HepG2 (cell line): ENCODE measurements around the gene PEX7. TPM values are rescaled to one million over a fixed set of nuclear protein-coding genes. Genes with fewer than 3 reads are reported as not detected.

Source experiments
- ATAC-seq: fragments of 200-7000 bp; cut with Tn5 transposase; 3 replicates; pipeline ENCODE4 v1.9.1; 2020; ENCODE audit warnings: mild to moderate bottlenecking, moderate library complexity
- BruUV-seq: library from RNA; stranded (reverse); fragments of 400-500 nt; replicated peaks from 2 replicates; lab custom pipeline; 2021; lab: Mats Ljungman, UMichigan
- CTCF ChIA-PET: fragments of 300-600 bp; formaldehyde crosslinking; extraction: SDS; loops from one replicate; lab custom pipeline; 2021; ENCODE audit warnings: low total read pairs, inconsistent platforms, low intra/inter-chr PET ratio; lab: Yijun Ruan, JAX
- POLR2A ChIA-PET: fragments of 350-600 bp; sonication (Branson Sonifier 250); formaldehyde crosslinking; loops from one replicate; lab custom pipeline; 2020; ENCODE audit warnings: antibody characterized with exemption, inconsistent platforms; lab: Yijun Ruan, JAX
- DNase-seq: peaks from one replicate; pipeline ENCODE4 v3.0.0-alpha.2; 2015; ENCODE audit warnings: low spot score
- FAIRE-seq: peaks from 3 replicates; lab custom pipeline; 2011; peaks lifted over from hg19 to GRCh38; lab: Jason Lieb, UNC
- H2AFZ ChIP-seq: one replicate; pipeline ENCODE4 v1.6.1; 2011; ENCODE audit warnings: low read length, inconsistent platforms
- H3K27ac ChIP-seq: fragments of 300-600 bp; 3 replicates; pipeline ENCODE4 v1.8.0; 2011; ENCODE audit warnings: mixed run types, mild to moderate bottlenecking, mixed read lengths, low read length, inconsistent platforms; ENCODE audit not compliant: insufficient read depth; ENCODE audit errors: extremely low read length
- H3K27me3 ChIP-seq, 2 experiments: fragments of 200-600 bp in 1 of 2; 2 replicates in 1 of 2; 3 replicates in 1 of 2; pipeline versions ENCODE4 v1.6.0 to v1.8.0; 2011; ENCODE audit warnings: low read length in 2 of 2, mild to moderate bottlenecking in 2 of 2, moderate library complexity in 2 of 2, inconsistent platforms in 1 of 2; ENCODE audit not compliant: insufficient read depth in 2 of 2, control insufficient read depth in 1 of 2
- H3K36me3 ChIP-seq, 2 experiments: fragments of 200-600 bp in 1 of 2; replicated peaks in 1 of 2; 2 replicates in 1 of 2; 3 replicates in 1 of 2; pipeline versions ENCODE4 v1.5.1 to v1.8.0; 2011; ENCODE audit warnings: low read length in 2 of 2, inconsistent platforms in 1 of 2; ENCODE audit not compliant: insufficient read depth in 2 of 2, control insufficient read depth in 1 of 2
- H3K4me1 ChIP-seq: 2 replicates; pipeline ENCODE4 v1.5.1; 2012; ENCODE audit warnings: low read length, inconsistent platforms; ENCODE audit not compliant: insufficient read depth
- H3K4me2 ChIP-seq: 2 replicates; pipeline ENCODE4 v1.6.0; 2011; ENCODE audit warnings: low read depth, low read length, inconsistent platforms
- H3K4me3 ChIP-seq, 3 experiments: fragments of 200-600 bp in 1 of 3; sonication (generic), shearing (Covaris generic) in 1 of 3; replicated peaks in 1 of 3; 2 replicates each; pipeline ENCODE4 v1.5.1; 2011 to 2016; ENCODE audit warnings: low read length in 3 of 3, inconsistent platforms in 2 of 3, low read depth in 2 of 3, mild to moderate bottlenecking in 2 of 3, control low read depth in 1 of 3, mixed read lengths in 1 of 3; ENCODE audit not compliant: insufficient read depth in 1 of 3
- H3K79me2 ChIP-seq: one replicate; pipeline ENCODE4 v1.6.1; 2011; ENCODE audit warnings: low read length, inconsistent platforms; ENCODE audit not compliant: insufficient read depth
- H3K9ac ChIP-seq: 2 replicates; pipeline ENCODE4 v1.6.0; 2011; ENCODE audit warnings: mild to moderate bottlenecking, low read depth, low read length, inconsistent platforms; ENCODE audit not compliant: insufficient read depth
- H3K9me3 ChIP-seq: 2 replicates; pipeline ENCODE4 v1.5.1; 2012; ENCODE audit warnings: mild to moderate bottlenecking, low read length
- H4K20me1 ChIP-seq: 2 replicates; pipeline ENCODE4 v1.6.0; 2011; ENCODE audit warnings: inconsistent platforms, mild to moderate bottlenecking, low read length, moderate library complexity; ENCODE audit not compliant: insufficient read depth
- ADNP ChIP-seq: sonication (generic); formaldehyde crosslinking; IDR thresholded peaks from 2 replicates; pipeline ENCODE4 v1.4.0; 2020; ENCODE audit warnings: missing genetic modification reagents
- AGO1 ChIP-seq: fragments of 200-400 bp; formaldehyde crosslinking; IDR thresholded peaks from 2 replicates; pipeline ENCODE4 v1.6.1; 2017; ENCODE audit warnings: mild to moderate bottlenecking, low read depth, low read length, moderate library complexity; ENCODE audit not compliant: poor library complexity, severe bottlenecking
- ATM ChIP-seq: fragments of 450-650 bp; IDR thresholded peaks from 2 replicates; pipeline ENCODE4 v1.7.1; 2017; ENCODE audit warnings: mild to moderate bottlenecking, borderline replicate concordance
- E2F5 ChIP-seq: sonication (generic); formaldehyde crosslinking; conservative IDR thresholded peaks from 2 replicates; pipeline ENCODE4 v1.4.0; 2020; ENCODE audit warnings: missing genetic modification reagents
- HNF4A ChIP-seq: sonication (generic); formaldehyde crosslinking; IDR thresholded peaks from 2 replicates; pipeline ENCODE4 v1.4.0; 2020; ENCODE audit warnings: missing genetic modification reagents
- HNF4G ChIP-seq, 2 experiments: sonication (generic) in 1 of 2; formaldehyde crosslinking in 1 of 2; IDR thresholded peaks; 2 replicates each; pipeline versions ENCODE4 v1.4.0 to v1.6.1; 2011 to 2020; ENCODE audit warnings: borderline replicate concordance in 2 of 2, low read depth in 2 of 2, mild to moderate bottlenecking in 2 of 2, low read length in 1 of 2, missing genetic modification reagents in 1 of 2, moderate library complexity in 1 of 2
- ISL2 ChIP-seq: sonication (generic); formaldehyde crosslinking; IDR thresholded peaks from 2 replicates; pipeline ENCODE4 v1.5.0; 2020; ENCODE audit warnings: missing genetic modification reagents
- KDM3A ChIP-seq: IDR thresholded peaks from 2 replicates; pipeline ENCODE4 v1.6.1; 2018; ENCODE audit warnings: low read depth, missing compliant biosample characterization
- KLF11 ChIP-seq: IDR thresholded peaks from 2 replicates; pipeline ENCODE4 v1.6.1; 2016; ENCODE audit warnings: missing compliant biosample characterization
- ZFP36L1 ChIP-seq: sonication (generic); formaldehyde crosslinking; IDR thresholded peaks from 2 replicates; pipeline ENCODE4 v1.8.0; 2022; ENCODE audit warnings: mild to moderate bottlenecking, missing genetic modification reagents, moderate library complexity
- ZFP62 ChIP-seq: sonication (generic); formaldehyde crosslinking; IDR thresholded peaks from 2 replicates; pipeline ENCODE4 v1.4.0; 2020; ENCODE audit warnings: missing genetic modification reagents
- ZNF598 ChIP-seq: sonication (generic); formaldehyde crosslinking; IDR thresholded peaks from 2 replicates; pipeline ENCODE4 v1.5.1; 2020; ENCODE audit warnings: mild to moderate bottlenecking, missing genetic modification reagents, borderline replicate concordance
- ZNF605 ChIP-seq: sonication (generic); formaldehyde crosslinking; IDR thresholded peaks from 2 replicates; pipeline ENCODE4 v1.8.0; 2022; ENCODE audit warnings: mild to moderate bottlenecking, missing genetic modification reagents
- ZNF609 ChIP-seq: sonication (generic); formaldehyde crosslinking; IDR thresholded peaks from 2 replicates; pipeline ENCODE4 v1.4.0; 2020; ENCODE audit warnings: mild to moderate bottlenecking, missing genetic modification reagents, borderline replicate concordance
- ZNF780A ChIP-seq: sonication (generic); formaldehyde crosslinking; IDR thresholded peaks from 2 replicates; pipeline ENCODE4 v1.8.0; 2022; ENCODE audit warnings: mild to moderate bottlenecking, missing genetic modification reagents, moderate library complexity
- WGBS: methylation state at CpG from one replicate; pipeline ENCODE4 v1.1.6; 2017; ENCODE audit warnings: low lambda C conversion rate; 5-methylcytosine and 5-hydroxymethylcytosine counted together
- in situ Hi-C: cut with HindIII; loops from 2 replicates; pipeline ENCODE4 v1.10.0; 2017; ENCODE audit warnings: low pct_unique_long_range_greater_than_20kb; ENCODE audit not compliant: extremely low pct_ligation_motif_present
- intact Hi-C: fragments of 100-400 bp; cut with micrococcal nuclease; formaldehyde crosslinking; loops from one replicate; pipeline ENCODE4 v1.10.0; 2022; ENCODE audit not compliant: unreplicated experiment
- polyA plus RNA-seq, 8 experiments: library from polyadenylated mRNA; depleted of rRNA in 3 of 8; stranded (reverse) in 7 of 8; unstranded in 1 of 8; fragments of >200 nt; fragmentation: Illumina TruSeq in 4 of 8; extraction: Trizol in 4 of 8; gene quantifications; 2 replicates each; pipeline versions ENCODE4 v1.2.1 to v1.2.3, GENCODE V29; 2011 to 2016; ENCODE audit warnings: low read depth in 4 of 8, missing spikeins in 1 of 8, mixed read lengths in 1 of 8; ENCODE audit not compliant: insufficient read depth in 1 of 8
- total RNA-seq, 5 experiments: library from RNA; depleted of rRNA; stranded (reverse); fragments of >200 nt; fragmentation: Illumina TruSeq; extraction: Trizol; gene quantifications; 2 replicates each; pipeline ENCODE4 v1.2.3, GENCODE V29; 2016; ENCODE audit warnings: low read depth in 1 of 5

PEX7 gene
- total and polyA plus RNA-seq, 2 of the 13 experiments (the other 11 are each of a cell fraction or from before 2014, with no cell fraction given) = 0.04 to 0.53 TPM

- Histone ChIP-seq H3K9ac (no peak overlapping the region), H3K36me3 (no peaks in the 10 kb centered on the region), H3K27ac (no peak overlapping the region), H3K4me1 (no peaks in the 10 kb centered on the region), H3K4me3 (no peak overlapping the region), H2AFZ (no peak overlapping the region), H4K20me1 (no peaks in the 10 kb centered on the region), H3K4me2 (no peak overlapping the region), H3K27me3 (0 out of 5 replicates have a peak, but pooled peaks cover 0 to 6% of the 10 kb centered on the region in 2 experiments), H3K79me2 (no peaks in the 10 kb centered on the region), H3K9me3 (no peaks in the 10 kb centered on the region)
- WGBS = 4% methylated on average over 9 of the region's 9 CpGs
- DNase-seq = no peak
- no TSS peak for BruUV-seq
- ChIA-PET CTCF (no interaction called here), POLR2A (no interaction called here)
- intact Hi-C loops (no loop called here), in situ Hi-C loops (no loop called here)
- TF ChIP-seq E2F5 (CRISPR knock-in tag) = no peak
- no peak for TF ChIP-seq HNF4A (CRISPR knock-in tag)
- TF ChIP-seq ZNF598 (CRISPR knock-in tag) = no peak
- no peak for TF ChIP-seq AGO1
- no peak for TF ChIP-seq ISL2 (CRISPR knock-in tag)
- no peak for TF ChIP-seq ZFP62 (CRISPR knock-in tag)
- TF ChIP-seq ZNF780A = no peak
- TF ChIP-seq ZFP36L1 (CRISPR knock-in tag) = no peak
- TF ChIP-seq ATM = no peak
- TF ChIP-seq HNF4G (IDR thresholded peaks at IDR 0.05; ENCODE audit: borderline replicate concordance, low read depth, low read length) = no peak
- TF ChIP-seq HNF4G (CRISPR knock-in tag; IDR thresholded peaks at IDR 0.05; ENCODE audit: borderline replicate concordance, low read depth) = no peak
- TF ChIP-seq ZNF609 = no peak
- no peak for TF ChIP-seq KDM3A (CRISPR knock-in tag)
- TF ChIP-seq KLF11 (CRISPR knock-in tag) = no peak
- TF ChIP-seq ADNP (CRISPR knock-in tag) = no peak
- TF ChIP-seq ZNF605 (CRISPR knock-in tag) = no peak
- ATAC-seq = no peak
- FAIRE-seq = no peak
These were observed 124.6 kb downstream of the PEX7 start for GRCh38 chr6:136947037-136947436.
